ENCODE measurements around the gene DKKL1.

GRCh38 chr19:49335784-49336481 is 27.7 kb upstream of the DKKL1 start:
- TF ChIP-seq CTCF (IDR thresholded peaks at IDR 0.05; ENCODE audit: poor library complexity) (no peak), EZH2 (IDR thresholded peaks at IDR 0.05; ENCODE audit: borderline replicate concordance) (no peak)
